NCI-H146 treated with DMSO at 0.1 percent for 48 hours (cell line): ENCODE measurements around the gene TFIP11.

Experiments used
- DNase-seq: peaks from one replicate; lab custom pipeline; 2025; ENCODE audit not compliant: unreplicated experiment; lab: John Stamatoyannopoulos, UW

TFIP11 gene

DNA sequence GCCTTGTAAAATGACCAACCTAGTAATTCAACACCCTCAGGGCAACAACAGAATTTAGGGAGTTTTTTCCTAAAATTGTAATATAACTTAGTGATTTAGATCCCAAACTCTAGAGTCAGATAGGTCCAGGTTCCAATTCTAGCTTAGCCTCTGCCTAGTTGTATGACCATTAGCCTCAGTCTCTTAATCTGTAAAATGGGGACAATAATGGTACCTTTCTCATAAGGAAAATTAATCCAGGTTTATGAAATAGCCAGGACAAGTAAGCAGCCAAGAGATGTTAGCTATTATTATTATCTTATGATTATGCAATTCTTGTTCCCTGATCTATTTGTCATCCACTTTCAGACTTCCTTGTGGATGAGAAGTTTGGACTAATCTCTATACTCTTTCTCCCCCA lies 4.1 kb downstream of the TFIP11 start:
- DNase-seq, result no peak

- DNase-seq, result no peak
Observed at GRCh38 chr22:26503758-26504157, 8.5 kb downstream of the TFIP11 start.

DNA sequence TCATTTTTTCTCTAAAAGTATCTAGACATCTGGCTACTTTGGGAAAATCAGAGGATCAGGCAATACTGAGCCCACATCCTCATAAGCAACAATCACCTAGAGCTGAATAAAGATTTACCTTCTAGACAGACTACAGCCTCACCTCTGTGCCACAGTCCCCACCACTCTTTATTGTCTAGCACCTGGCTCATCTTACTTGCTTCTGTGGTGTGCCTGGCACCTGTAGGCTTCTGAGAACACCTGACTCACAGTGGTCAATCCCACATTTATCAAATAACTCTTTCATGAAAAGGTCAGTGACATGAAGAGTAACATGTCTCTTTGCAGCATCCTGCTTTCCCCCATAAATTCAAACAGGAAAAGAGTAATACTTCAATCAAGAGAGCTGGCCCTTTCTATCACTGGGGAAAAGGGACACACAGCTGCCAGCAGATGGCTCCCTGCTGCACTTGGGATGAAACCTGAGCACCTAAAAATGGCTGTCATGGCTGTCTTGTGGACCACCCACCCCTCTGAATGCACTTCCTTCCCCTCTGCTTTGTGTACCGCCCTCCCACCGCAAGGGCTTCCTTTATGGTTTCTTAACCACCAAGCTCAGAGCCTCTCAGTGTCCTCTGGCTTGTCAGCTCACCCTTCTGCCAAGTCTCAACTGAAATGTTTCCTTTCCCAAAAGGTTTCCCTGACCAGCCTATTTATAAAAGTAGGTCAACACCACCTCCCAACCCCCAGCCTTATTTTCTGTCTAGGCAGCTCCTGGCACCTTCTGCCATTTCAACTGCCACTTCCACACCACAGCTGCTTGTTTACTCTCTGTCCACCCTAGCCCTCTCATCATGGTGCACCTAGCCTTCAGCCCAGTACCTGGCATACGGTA lies 9.3 kb downstream of the TFIP11 start:
- no peak for DNase-seq

DNA sequence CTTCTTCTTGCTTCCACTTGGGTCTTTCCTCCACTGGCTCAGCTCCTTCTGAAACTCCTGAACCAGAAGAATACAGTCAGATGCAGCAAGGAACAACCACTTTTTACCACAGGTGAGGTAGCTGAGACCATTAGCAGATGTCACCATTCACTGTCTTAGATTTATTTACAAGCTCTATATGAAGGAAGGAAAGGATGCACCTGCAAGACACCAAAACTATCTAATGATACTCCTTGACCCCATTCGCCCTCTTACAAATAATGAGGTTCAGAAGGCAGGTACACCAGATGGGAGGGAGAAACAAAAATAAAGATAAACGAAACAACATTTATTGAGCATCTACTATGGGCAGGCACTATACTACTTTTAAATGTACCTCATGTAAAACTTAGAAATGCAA lies 10.3 kb downstream of the TFIP11 start:
- DNase-seq, result no peak

- no peak for DNase-seq
Observed at GRCh38 chr22:26499188-26499703, 13.0 kb downstream of the TFIP11 start.

- DNase-seq, result no peak
Observed at GRCh38 chr22:26496456-26496855, 15.8 kb downstream of the TFIP11 start.

DNA sequence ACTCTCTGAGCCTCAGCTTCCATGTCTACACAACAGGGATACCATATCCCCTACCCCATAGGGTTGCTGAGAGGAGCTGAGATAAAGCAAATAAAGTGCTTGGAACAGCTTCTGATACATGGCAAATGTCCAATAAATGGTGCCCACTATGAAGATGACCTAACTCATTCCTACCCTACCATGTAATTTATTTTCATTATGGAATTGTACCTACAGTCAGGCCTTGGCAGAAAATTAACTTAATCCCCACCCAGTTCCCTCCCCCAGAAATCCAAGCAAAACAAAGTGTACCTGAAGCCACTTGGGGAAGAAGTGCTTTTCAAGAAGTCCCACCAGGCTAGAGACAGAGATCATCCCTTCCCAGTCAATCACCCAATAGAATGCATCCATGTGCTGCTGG lies 17.8 kb downstream of the TFIP11 start:
- DNase-seq, result no peak

DNA sequence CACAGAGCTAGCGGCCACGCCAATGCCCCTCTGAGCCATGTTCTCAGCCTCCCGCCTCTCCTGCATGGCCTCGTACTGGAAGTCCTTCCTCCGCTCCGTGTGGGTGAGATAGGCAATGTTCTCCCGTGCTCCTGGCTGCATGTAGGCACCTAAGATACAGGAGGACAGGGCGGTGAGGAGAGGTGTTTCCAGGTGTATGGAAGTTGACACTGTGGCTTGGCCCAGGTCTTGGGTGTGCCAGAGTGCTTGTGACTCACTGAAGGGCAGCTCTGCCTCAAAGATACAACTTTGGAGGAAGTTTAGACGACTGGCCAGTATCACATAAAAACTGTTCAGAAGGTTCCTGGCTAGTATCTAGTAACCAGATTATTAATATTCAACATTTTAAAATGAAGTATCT lies 20.1 kb downstream of the TFIP11 start:
- DNase-seq, result no peak

GRCh38 chr22:26489447-26490036 lies 22.7 kb downstream of the TFIP11 start:
- no peak for DNase-seq

DNA sequence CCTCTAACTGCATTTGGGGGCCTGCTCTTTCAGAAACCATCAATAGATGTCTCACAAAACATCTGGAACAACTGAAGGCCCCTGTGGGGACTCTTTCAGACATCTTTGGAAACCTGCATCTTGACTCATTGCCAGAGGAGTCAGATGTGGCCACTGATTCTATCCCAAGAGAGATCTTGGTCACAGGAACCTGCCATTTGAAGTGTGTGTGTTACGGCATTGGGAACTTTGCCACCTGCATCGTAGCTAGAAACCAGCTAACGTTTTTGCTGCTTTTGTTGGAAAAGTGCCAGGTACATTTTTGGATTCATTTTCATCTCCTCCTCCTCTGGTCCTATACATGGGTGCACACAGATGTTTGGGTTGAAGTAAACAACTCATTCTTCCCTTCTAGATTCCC lies 24.3 kb downstream of the TFIP11 start:
- no peak for DNase-seq

GRCh38 chr22:26486394-26486793 lies 25.9 kb downstream of the TFIP11 start:
- no peak for DNase-seq

DNA sequence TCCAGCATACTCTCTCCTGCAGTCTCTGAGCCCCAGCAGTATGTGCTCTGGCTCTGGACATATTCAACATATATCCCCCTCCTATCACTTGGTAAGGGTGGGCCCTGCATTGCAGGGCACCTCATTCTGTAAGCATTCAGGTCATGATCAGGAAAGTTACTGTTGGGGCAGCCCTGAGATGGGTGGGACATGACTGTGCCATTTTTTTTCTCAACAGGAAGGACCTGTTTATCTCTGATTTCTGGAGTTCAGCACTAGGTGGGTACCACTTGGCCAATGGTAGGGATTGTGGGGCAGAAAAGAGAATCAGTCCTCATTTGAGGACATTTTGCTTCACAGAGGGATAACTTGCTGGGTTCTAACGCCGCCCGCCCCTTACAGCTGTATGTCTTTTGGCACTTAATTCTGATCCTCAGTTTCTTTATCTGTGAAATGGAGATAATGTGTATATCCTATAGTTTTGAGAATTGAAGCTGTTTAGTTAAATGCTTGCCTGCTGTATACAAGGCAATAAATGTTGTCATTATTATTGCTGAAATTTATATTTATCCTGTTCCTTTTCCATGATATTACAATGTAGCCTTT lies 26.4 kb downstream of the TFIP11 start:
- no peak for DNase-seq

GRCh38 chr22:26485013-26485412 lies 27.3 kb downstream of the TFIP11 start:
- DNase-seq, result no peak

DNA sequence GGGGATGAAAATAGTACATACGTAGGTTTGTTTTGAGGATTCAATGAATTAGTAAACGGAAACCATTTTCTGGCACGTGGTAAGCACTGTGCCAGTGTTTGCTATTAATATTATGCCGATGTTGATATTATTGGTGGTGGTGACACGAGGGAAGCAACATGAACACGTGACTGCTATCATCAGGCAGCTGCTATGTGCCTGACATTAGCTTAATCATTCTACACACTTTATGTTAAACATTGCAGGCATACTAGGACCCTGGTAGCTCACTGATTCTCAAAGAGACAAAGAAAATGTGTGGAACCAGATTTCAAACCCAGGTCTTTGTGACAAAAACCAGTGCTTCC lies 27.9 kb downstream of the TFIP11 start:
- no peak for DNase-seq

GRCh38 chr22:26483439-26484359 lies 28.6 kb downstream of the TFIP11 start, which contains the start of the genes HPS4 and SRRD:
Gene HPS4, minus strand, starts transcription at chr22:26483783. Its CDS starts 2,021 bp downstream, at chr22:26481762.
Gene SRRD, plus strand, starts transcription at chr22:26483877. Its CDS starts 14 bp downstream, at chr22:26483891.
- DNase-seq, result peak; percentile 76

DNA sequence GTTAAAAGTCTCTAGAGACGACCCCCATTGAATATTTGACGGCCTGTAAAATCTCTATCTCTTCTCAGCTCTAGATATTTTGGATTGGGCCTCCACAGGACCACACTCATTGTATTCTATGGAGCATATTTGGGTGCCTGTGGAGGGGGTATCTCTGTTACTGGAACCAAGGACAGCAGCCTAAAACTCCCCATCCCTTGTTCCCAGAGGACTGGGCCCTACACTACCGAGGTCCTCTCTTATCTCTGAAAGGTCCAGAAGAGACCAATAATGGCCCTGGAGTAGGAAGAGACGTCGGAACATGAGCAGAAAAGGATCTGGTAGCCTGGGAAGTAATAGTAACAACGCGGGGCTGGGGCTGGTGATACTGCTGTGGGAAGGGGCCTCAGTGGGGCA lies 29.2 kb downstream of the TFIP11 start:
- no peak for DNase-seq

DNA sequence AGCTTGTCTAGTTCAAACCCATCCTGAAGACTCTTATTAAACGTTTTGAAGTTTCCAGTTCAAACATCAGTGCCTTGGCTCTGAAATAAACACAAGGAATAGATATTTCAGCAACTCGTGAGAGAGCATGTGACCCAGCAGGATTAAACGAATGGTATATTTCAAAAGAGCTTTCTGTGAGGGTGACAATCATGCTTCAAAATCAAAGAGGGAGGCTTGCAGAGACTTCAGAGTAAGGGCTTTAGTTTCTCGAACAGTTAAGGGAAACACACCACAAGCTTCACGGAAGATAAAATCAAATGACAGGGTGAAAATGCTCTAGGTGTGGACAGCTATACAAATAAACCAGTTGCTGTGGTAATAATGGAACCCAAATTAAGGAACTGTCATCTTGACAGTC lies 30.1 kb downstream of the TFIP11 start:
- no peak for DNase-seq

GRCh38 chr22:26481694-26482093 lies 30.6 kb downstream of the TFIP11 start:
- DNase-seq, result no peak

- DNase-seq, result no peak
Observed at GRCh38 chr22:26481112-26481693, 31.1 kb downstream of the TFIP11 start.

GRCh38 chr22:26480611-26480932 lies 31.7 kb downstream of the TFIP11 start:
- DNase-seq, result no peak
